EH (cell line): ENCODE data around the gene CIAO3.

Experiments used
- DNase-seq: peaks from one replicate; pipeline ENCODE4 v3.0.0-alpha.2; 2015; ENCODE audit warnings: low read depth

Gene CIAO3

DNA sequence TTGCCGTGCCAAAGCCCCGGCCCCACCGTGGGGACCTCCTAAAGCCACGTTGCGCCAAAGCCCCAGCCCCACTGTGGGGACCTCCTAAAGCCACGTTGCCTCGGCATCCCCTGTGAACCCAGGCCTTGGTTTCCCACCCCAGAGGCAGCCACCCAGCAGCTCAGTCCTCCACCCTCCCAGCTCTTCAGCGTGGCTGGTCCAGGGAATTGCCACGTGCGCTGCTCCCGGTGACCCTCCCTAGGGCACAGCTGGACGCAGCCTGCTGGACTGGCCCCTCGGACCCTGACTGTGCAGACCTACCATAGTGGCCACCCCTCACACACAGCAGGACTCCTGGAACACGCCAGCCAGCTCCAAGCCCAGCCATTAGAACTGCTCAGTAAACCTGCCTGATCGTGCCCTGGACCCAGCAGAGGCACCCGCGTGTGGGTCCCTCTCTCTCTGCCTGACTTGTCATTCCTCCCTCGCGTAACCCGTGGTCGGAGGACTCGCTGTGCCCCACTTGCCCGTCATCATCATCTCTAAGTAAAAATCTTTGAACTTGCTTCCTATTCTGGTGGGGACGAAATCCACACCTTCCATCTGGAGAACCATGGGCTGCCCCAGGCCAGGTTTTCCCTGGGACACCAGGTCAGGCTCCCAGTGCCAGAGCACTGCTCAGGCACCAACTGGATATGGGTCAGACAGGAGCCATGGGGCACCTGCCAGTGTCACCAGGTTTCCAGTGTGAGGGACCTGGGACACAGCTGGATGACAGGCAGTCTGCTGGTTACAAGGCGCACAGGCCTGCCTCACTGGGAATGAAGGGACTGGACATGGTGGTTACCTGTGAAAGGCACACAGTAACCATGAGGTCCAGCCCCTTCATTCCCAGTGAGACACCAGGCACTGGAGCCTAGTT is 5.6 kb downstream of the CIAO3 start:
- no peak for DNase-seq

GRCh38 chr16:734208-734980 is 6.4 kb downstream of the CIAO3 start:
- no peak for DNase-seq

- no peak for DNase-seq
Measured at GRCh38 chr16:733382-734207, 7.2 kb downstream of the CIAO3 start.

- DNase-seq: peak; percentile 22
Measured at GRCh38 chr16:732936-733335, 7.9 kb downstream of the CIAO3 start.

GRCh38 chr16:732332-732731 is 8.5 kb downstream of the CIAO3 start:
- DNase-seq: no peak

GRCh38 chr16:730666-731509 is 9.9 kb downstream of the CIAO3 start:
- no peak for DNase-seq

DNA sequence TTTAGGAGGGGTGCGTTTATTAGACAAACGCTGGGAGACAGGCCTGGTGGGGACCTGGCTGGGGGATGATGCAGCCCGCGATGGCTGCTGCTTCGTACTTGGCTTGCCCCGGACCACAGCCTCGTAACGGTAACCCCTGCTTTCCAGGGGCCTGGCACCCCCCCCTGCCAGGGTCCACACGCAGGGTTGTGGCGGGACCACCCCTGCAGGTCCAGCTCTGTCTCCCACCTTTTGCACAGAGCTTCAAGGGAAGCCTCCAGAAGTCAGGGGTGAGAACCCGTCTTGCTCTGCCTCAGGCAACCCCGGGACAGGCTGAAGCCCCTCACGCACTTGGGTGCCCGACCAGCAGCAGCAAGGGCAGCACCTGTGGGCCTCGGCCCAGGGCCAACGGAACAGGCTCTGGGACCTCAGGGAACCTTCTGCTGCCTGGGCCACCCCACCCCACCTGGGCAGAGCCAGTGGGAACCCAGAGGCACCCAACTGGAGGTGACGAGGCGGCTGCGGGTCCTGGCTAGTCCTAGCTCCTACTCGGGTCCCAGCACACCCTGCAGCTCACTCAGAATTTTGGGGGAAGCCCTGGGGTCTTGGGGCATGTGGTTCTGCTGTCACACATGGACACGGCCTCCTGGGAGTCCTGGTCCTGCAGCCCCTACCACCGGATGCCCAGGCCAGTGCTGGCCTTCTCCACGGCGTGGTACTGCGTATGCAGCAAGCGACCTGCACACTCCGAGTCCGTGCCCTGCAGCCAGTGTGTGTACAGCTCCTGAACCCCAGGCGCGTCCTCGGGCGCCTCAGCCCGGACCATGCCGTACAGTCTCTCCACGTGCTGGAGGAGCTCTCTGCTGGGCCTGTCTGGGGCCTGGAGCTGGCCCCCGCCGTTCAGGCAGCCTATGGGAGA is 10.8 kb downstream of the CIAO3 start:
- DNase-seq: no peak

- no peak for DNase-seq
Measured at GRCh38 chr16:728890-729744, 11.7 kb downstream of the CIAO3 start.

GRCh38 chr16:728131-728889 is 12.5 kb downstream of the CIAO3 start:
- DNase-seq: peak; percentile 90

DNA sequence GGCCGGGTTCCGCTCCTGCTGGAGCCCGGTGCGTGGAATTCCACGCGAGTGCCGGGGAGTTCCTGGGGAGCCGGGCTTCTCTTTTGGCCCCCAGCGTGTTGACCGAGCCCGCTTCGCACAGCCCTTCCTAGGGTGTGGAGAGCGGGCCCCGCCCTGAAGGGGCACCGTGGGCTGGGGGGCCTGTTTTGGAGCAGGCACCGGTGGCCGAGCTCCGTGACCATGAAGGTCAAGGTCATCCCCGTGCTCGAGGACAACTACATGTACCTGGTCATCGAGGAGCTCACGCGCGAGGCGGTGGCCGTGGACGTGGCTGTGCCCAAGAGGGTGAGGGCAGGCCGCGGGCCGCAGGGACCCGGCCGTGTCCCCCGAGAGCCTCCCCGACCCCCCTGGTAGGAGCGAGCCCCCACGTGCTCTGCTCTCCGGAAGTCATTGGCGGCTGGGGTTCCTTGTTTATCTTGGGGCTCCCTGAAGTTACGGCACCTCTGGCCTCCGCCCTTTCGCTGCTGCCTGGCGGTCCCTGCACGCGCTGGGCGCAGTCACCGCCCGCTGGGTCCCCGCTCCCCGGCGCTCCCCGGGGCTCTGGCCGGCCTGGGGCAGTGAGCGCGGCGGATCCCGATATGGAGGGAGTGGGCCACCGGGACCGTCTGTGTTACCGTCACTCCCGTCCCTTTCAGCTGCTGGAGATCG is 13.4 kb downstream of the CIAO3 start:
- DNase-seq: no peak

- peak; percentile 58 for DNase-seq
Measured at GRCh38 chr16:726438-727290, 14.1 kb downstream of the CIAO3 start, which contains the start of the genes CCDC78 and HAGHL. Gene CCDC78 (minus strand): TSS chr16:726443. CDS start chr16:726367, 76 bp downstream. Gene HAGHL (plus strand): TSS chr16:727106. CDS start chr16:727510, 404 bp downstream.

DNA sequence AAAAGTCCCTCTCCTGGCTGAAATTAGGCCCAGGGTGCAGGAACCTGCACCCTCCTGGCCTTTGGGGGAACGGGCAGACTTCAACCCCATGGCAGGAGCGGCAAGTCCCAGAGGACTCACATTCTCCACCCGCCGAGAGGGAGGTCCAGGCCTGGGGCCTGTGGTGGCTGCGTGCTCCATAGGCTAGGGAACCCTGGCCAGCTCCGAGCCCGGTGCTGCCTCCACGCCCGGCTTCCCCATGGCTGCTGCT is 14.7 kb downstream of the CIAO3 start:
- DNase-seq: no peak

DNA sequence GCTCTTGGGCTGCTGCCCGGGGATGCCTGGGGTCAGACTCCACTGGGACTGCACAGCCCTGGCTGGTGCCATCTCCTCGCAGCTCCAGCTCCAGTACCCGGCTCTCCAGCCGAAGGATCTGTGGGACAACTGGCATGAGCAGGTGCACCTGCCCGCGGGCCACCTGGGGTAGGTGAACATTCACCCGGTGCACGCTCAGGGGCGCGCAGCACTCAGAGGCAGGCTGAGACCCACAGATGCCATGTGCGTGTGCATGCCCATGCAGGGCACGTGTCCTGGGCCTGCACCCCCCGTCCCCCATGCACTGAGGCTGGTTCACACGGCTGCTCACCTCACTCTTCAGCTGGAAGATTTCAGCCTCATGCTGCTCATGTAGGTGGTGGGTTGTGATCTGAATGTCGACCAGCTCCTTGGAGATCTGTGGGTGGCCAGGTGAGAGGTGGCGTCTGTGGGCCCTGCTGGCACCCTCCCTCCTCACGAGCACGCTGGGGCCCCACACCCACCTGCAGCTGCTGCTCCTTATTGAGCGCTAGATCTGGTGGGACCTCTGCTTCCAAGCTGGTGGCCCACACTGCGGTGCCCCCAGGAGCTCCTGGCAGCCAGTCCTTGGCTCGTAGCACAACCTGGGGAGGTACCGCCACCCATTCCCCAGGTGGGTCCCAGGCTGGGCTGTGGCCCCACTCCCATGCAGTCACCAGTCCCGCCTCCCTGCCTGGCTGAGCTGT is 15.2 kb downstream of the CIAO3 start:
- DNase-seq: no peak

- no peak for DNase-seq
Measured at GRCh38 chr16:725041-725376, 15.8 kb downstream of the CIAO3 start.

- no peak for DNase-seq
Measured at GRCh38 chr16:724188-725040, 16.4 kb downstream of the CIAO3 start.

DNA sequence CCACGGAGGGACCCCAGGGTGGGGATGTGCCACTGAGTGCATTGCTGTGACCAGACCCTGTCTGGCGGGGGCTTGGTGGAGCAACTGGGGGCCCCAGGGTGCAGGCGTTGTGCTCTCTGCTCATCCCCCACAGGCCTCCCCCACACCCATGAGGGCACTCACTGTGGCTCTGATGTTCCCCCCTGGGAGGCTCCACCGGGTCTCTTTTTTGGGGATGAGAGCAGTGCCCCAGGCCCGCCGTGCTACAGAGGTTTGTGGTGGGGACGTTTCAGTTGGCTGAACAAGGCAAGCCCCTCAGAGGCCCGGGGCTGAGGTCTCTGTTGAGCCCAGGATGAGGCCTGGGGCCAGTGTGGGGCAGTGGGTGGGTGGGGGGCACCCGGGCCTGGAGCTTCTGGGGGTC is 17.1 kb downstream of the CIAO3 start:
- no peak for DNase-seq
